GM12878 (cell line): ENCODE data around the gene ZNF496. TPM values are rescaled to one million over a fixed set of nuclear protein-coding genes. Genes with fewer than 3 reads are reported as not detected.

Experiments
- ATAC-seq: fragments of 200-7000 bp; cut with Tn5 transposase; 3 replicates; pipeline ENCODE4 v1.9.1; 2020; ENCODE audit warnings: mild to moderate bottlenecking, moderate library complexity
- BruUV-seq: library from RNA; stranded (reverse); fragments of 400-500 nt; replicated peaks from 2 replicates; lab custom pipeline; 2021; lab: Mats Ljungman, UMichigan
- CTCF ChIA-PET: fragments of 300-600 bp; sonication (Branson Sonifier 250); formaldehyde crosslinking; extraction: SDS; loops from one replicate; lab custom pipeline; 2021; ENCODE audit warnings: inconsistent platforms; lab: Yijun Ruan, JAX
- POLR2A ChIA-PET: fragments of 350-600 bp; formaldehyde crosslinking; extraction: SDS; loops from one replicate; lab custom pipeline; 2021; ENCODE audit warnings: inconsistent platforms; lab: Charles Lee
- RAD21 ChIA-PET: fragments of 300-600 bp; sonication (Branson Sonifier 250); formaldehyde crosslinking; loops from one replicate; lab custom pipeline; 2023; ENCODE audit warnings: antibody characterized with exemption; ENCODE audit not compliant: unreplicated experiment; lab: Charles Lee
- SMC1A ChIA-PET: fragments of 300-600 bp; sonication (Branson Sonifier 250); formaldehyde crosslinking; loops from one replicate; lab custom pipeline; 2023; ENCODE audit not compliant: unreplicated experiment, uncharacterized antibody; lab: Charles Lee
- DNase-seq: peaks from one replicate; pipeline ENCODE4 v3.0.0-alpha.2; 2011; ENCODE audit warnings: low read depth, low spot score
- FAIRE-seq: peaks from 3 replicates; lab custom pipeline; 2011; peaks lifted over from hg19 to GRCh38; lab: Jason Lieb, UNC
- H2AFZ ChIP-seq: 2 replicates; pipeline ENCODE4 v1.6.0; 2011; ENCODE audit warnings: low read depth, low read length, control low read depth; ENCODE audit not compliant: control insufficient read depth
- H3K27ac ChIP-seq: 2 replicates; pipeline ENCODE4 v1.5.1; 2011; ENCODE audit warnings: control low read depth; ENCODE audit not compliant: control insufficient read depth, insufficient read depth
- H3K27me3 ChIP-seq, 2 experiments: replicated peaks in 1 of 2; 2 replicates each; pipeline versions ENCODE4 v1.6.0 to v1.6.1; 2011; ENCODE audit warnings: low read length in 1 of 2; ENCODE audit not compliant: control insufficient read depth in 2 of 2, insufficient read depth in 2 of 2
- H3K36me3 ChIP-seq, 2 experiments: 2 replicates each; pipeline ENCODE4 v1.5.1; 2011; ENCODE audit warnings: low read length in 1 of 2; ENCODE audit not compliant: control insufficient read depth in 2 of 2, insufficient read depth in 2 of 2
- H3K4me1 ChIP-seq: 2 replicates; pipeline ENCODE4 v1.6.1; 2011; ENCODE audit warnings: mild to moderate bottlenecking, low read length, moderate library complexity, mixed read lengths; ENCODE audit not compliant: control insufficient read depth, insufficient read depth
- H3K4me2 ChIP-seq: 2 replicates; pipeline ENCODE4 v1.6.0; 2011; ENCODE audit warnings: control low read depth; ENCODE audit not compliant: control insufficient read depth, insufficient read depth
- H3K4me3 ChIP-seq: fragments of 200-600 bp; sonication (generic); 2 replicates; pipeline ENCODE4 v1.5.1; 2016
- H3K79me2 ChIP-seq: 2 replicates; pipeline ENCODE4 v1.6.0; 2011; ENCODE audit warnings: low read length; ENCODE audit not compliant: control insufficient read depth, insufficient read depth
- H3K9ac ChIP-seq: 2 replicates; pipeline ENCODE4 v1.8.0; 2011; ENCODE audit warnings: low read length, control low read depth, mixed read lengths; ENCODE audit not compliant: control insufficient read depth, insufficient read depth
- H3K9me3 ChIP-seq: replicated peaks from 3 replicates; pipeline ENCODE4 v1.5.1; 2011; ENCODE audit warnings: mild to moderate bottlenecking, low read length; ENCODE audit not compliant: control insufficient read depth, insufficient read depth
- H4K20me1 ChIP-seq: 2 replicates; pipeline ENCODE4 v1.6.0; 2011; ENCODE audit not compliant: control insufficient read depth, insufficient read depth
- CHD1 ChIP-seq: IDR thresholded peaks from 2 replicates; pipeline ENCODE4 v1.6.1; 2012; ENCODE audit warnings: low read depth, low read length, improper control_type of control experiment
- DPF2 ChIP-seq: fragments of 450-650 bp; IDR thresholded peaks from 2 replicates; pipeline ENCODE4 v1.6.1; 2017; ENCODE audit warnings: mild to moderate bottlenecking
- EP300 ChIP-seq, 2 experiments: fragments of 150-350 bp in 1 of 2; IDR thresholded peaks; 2 replicates each; pipeline ENCODE4 v1.6.1; 2011 to 2012; ENCODE audit warnings: low read depth in 2 of 2, low read length in 2 of 2, borderline replicate concordance in 1 of 2, improper control_type of control experiment in 1 of 2, inconsistent platforms in 1 of 2; ENCODE audit not compliant: control insufficient read depth in 1 of 2
- HDAC6 ChIP-seq: fragments of 200-600 bp; sonication (generic); IDR thresholded peaks from one replicate; pipeline ENCODE4 v1.8.0; 2017; ENCODE audit warnings: antibody characterized with exemption; ENCODE audit not compliant: unreplicated experiment
- KAT2A ChIP-seq: conservative IDR thresholded peaks from 2 replicates; pipeline ENCODE4 v1.6.1; 2011; ENCODE audit warnings: low read depth, low read length; ENCODE audit not compliant: control insufficient read depth
- MTA2 ChIP-seq: fragments of 450-650 bp; IDR thresholded peaks from 2 replicates; pipeline ENCODE4 v1.6.1; 2016; ENCODE audit warnings: low read depth, mild to moderate bottlenecking, moderate library complexity
- MYB ChIP-seq: fragments of 150-350 bp; IDR thresholded peaks from 2 replicates; pipeline ENCODE4 v1.6.1; 2014; ENCODE audit warnings: mild to moderate bottlenecking, low read depth, low read length, borderline replicate concordance
- NFXL1 ChIP-seq: fragments of 450-650 bp; IDR thresholded peaks from 2 replicates; pipeline ENCODE4 v1.6.1; 2017; ENCODE audit warnings: antibody characterized with exemption, mild to moderate bottlenecking, borderline replicate concordance
- SP1 ChIP-seq: IDR thresholded peaks from one replicate; pipeline ENCODE4 v1.6.1; 2011; ENCODE audit warnings: low read depth, low read length
- WGBS: methylation state at CpG from one replicate; pipeline ENCODE4 v1.1.6; 2016; ENCODE audit warnings: low lambda C conversion rate; ENCODE audit not compliant: insufficient replicate concordance, insufficient coverage; ENCODE audit errors: missing lambda C conversion rate; 5-methylcytosine and 5-hydroxymethylcytosine counted together
- in situ Hi-C: fragments of 300-500 bp; cut with MboI; formaldehyde crosslinking; loops from 9 replicates; pipeline ENCODE4 v1.14.3; 2018; ENCODE audit warnings: mixed read lengths
- intact Hi-C: fragments of 100-400 bp; cut with micrococcal nuclease; formaldehyde crosslinking; loops from one replicate; pipeline ENCODE4 v1.14.2; 2022; ENCODE audit not compliant: unreplicated experiment
- polyA plus RNA-seq, 11 experiments: library from polyadenylated mRNA; depleted of rRNA in 4 of 11; unstranded in 6 of 11; stranded (reverse) in 5 of 11; fragments of >200 nt; fragmentation: Nextera tagmentation in 4 of 11; fragmentation: Illumina TruSeq in 1 of 11; extraction: Ambion mirVana in 4 of 11; extraction: Trizol in 1 of 11; gene quantifications; 1 replicate in 1 of 11; 2 replicates in 10 of 11; pipeline versions ENCODE4 v1.2.1 to v1.2.3, GENCODE V29; 2011 to 2016; ENCODE audit warnings: inconsistent platforms in 2 of 11, missing spikeins in 2 of 11, low read depth in 1 of 11
- total RNA-seq, 4 experiments: library from RNA; depleted of rRNA in 3 of 4; stranded (reverse); fragments of >200 nt in 3 of 4; fragmentation: Illumina TruSeq in 1 of 4; extraction: Trizol in 1 of 4; gene quantifications; 2 replicates each; pipeline versions ENCODE4 v1.2.1 to v1.2.3, GENCODE V29; 2013 to 2021
- TF ChIP-seq, protein P1 (sequence below): fragments of 450-650 bp; IDR thresholded peaks from 2 replicates; pipeline ENCODE4 v1.6.1; 2016; ENCODE audit warnings: mild to moderate bottlenecking
- TF ChIP-seq, protein P2 (sequence below): fragments of 450-650 bp; IDR thresholded peaks from 2 replicates; pipeline ENCODE4 v1.6.1; 2018; ENCODE audit warnings: mild to moderate bottlenecking, low read depth, moderate library complexity; ENCODE audit not compliant: partially characterized antibody

ZNF496 gene
- total and polyA plus RNA-seq, 10 of the 15 experiments (the other 5 are each of a cell fraction or from before 2014, with no cell fraction given): 1.6 to 26.4 (median 12.5) TPM

DNA sequence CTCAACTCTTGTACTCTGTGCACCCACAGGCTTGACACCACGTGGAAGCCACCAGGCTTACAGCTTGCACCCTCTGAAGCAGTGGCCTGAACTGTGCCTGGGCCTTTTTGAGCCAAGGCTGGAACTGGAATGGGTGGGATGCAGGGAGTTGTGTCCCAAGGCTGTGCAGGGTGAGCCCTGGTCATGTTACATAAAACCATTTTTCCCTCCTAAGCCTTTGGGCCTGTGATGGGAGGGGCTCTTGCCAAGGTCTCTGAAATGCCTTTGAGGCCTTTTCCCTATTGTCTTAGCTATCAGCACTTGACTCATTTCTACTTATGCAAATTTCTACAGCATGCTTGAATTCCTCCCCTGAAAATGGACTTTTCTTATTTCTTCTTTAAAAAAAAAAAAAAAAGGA is 61.7 kb downstream of the ZNF496 start:
- H3K79me2 ChIP-seq: no peaks in the 10 kb centered on the region
- no peak overlapping the region for H3K27ac ChIP-seq
- POLR2A ChIA-PET: no interaction called here
- H3K27me3 ChIP-seq: no peaks in the 10 kb centered on the region
- in situ Hi-C loops (no loop called here), intact Hi-C loops (no loop called here)
- no peak overlapping the region for H3K4me2 ChIP-seq
- no peak overlapping the region for H3K4me3 ChIP-seq
- no peaks in the 10 kb centered on the region for H4K20me1 ChIP-seq
- no peak for TF ChIP-seq CHD1
- no peak for TF ChIP-seq DPF2
- TF ChIP-seq, protein P1, sequence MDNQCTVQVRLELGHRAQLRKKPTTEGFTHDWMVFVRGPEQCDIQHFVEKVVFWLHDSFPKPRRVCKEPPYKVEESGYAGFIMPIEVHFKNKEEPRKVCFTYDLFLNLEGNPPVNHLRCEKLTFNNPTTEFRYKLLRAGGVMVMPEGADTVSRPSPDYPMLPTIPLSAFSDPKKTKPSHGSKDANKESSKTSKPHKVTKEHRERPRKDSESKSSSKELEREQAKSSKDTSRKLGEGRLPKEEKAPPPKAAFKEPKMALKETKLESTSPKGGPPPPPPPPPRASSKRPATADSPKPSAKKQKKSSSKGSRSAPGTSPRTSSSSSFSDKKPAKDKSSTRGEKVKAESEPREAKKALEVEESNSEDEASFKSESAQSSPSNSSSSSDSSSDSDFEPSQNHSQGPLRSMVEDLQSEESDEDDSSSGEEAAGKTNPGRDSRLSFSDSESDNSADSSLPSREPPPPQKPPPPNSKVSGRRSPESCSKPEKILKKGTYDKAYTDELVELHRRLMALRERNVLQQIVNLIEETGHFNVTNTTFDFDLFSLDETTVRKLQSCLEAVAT: no peak
- TF ChIP-seq, protein P2, sequence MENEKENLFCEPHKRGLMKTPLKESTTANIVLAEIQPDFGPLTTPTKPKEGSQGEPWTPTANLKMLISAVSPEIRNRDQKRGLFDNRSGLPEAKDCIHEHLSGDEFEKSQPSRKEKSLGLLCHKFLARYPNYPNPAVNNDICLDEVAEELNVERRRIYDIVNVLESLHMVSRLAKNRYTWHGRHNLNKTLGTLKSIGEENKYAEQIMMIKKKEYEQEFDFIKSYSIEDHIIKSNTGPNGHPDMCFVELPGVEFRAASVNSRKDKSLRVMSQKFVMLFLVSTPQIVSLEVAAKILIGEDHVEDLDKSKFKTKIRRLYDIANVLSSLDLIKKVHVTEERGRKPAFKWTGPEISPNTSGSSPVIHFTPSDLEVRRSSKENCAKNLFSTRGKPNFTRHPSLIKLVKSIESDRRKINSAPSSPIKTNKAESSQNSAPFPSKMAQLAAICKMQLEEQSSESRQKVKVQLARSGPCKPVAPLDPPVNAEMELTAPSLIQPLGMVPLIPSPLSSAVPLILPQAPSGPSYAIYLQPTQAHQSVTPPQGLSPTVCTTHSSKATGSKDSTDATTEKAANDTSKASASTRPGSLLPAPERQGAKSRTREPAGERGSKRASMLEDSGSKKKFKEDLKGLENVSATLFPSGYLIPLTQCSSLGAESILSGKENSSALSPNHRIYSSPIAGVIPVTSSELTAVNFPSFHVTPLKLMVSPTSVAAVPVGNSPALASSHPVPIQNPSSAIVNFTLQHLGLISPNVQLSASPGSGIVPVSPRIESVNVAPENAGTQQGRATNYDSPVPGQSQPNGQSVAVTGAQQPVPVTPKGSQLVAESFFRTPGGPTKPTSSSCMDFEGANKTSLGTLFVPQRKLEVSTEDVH: no peak
- no peak for TF ChIP-seq HDAC6
- TF ChIP-seq MYB: no peak
- no peak for TF ChIP-seq KAT2A
- no peak for TF ChIP-seq EP300 (IDR thresholded peaks at IDR 0.05; ENCODE audit: borderline replicate concordance in 1 of 2, control insufficient read depth in 1 of 2, low read depth in 2 of 2, low read length in 2 of 2)
- TF ChIP-seq NFXL1: no peak
- no peak for TF ChIP-seq SP1
- no peak for TF ChIP-seq MTA2
- no peaks in the 10 kb centered on the region for H3K4me1 ChIP-seq
- WGBS: 6% methylated on average over 1 of the region's 1 CpG
- CTCF ChIA-PET: interaction anchor here (0.6 to 0.7 kb wide), 2 partner anchors 123 to 979 kb away, joined by 3 read pairs; no protein-coding TSS in a partner anchor
- DNase-seq: no peak
- no peak for FAIRE-seq
- H2AFZ ChIP-seq: no peak overlapping the region
- BruUV-seq: no TSS peak
- no peaks in the 10 kb centered on the region for H3K36me3 ChIP-seq
- SMC1A ChIA-PET: no interaction called here
- H3K9ac ChIP-seq: no peak overlapping the region
- RAD21 ChIA-PET: interaction anchor here (0.5 kb wide), 1 partner anchor 103 kb away, joined by 4 read pairs; no protein-coding TSS in a partner anchor
- no peaks in the 10 kb centered on the region; the same call in 2 of the 3 replicates for H3K9me3 ChIP-seq
- no peak for ATAC-seq
